HepG2 (cell line): ENCODE results near the gene NPPC. TPM values are rescaled to one million over a fixed set of nuclear protein-coding genes. Genes with fewer than 3 reads are reported as not detected.

Source experiments
- AKAP8 ChIP-seq: sonication (generic); formaldehyde crosslinking; IDR thresholded peaks from 2 replicates; pipeline ENCODE4 v1.5.1; 2020; ENCODE audit warnings: mild to moderate bottlenecking, missing genetic modification reagents
- GZF1 ChIP-seq: sonication (generic); formaldehyde crosslinking; IDR thresholded peaks from 2 replicates; pipeline ENCODE4 v1.5.1; 2020; ENCODE audit warnings: mild to moderate bottlenecking, missing genetic modification reagents
- MIER2 ChIP-seq: IDR thresholded peaks from 2 replicates; pipeline ENCODE4 v1.6.1; 2016; ENCODE audit warnings: missing biosample characterization, missing genetic modification reagents
- MYNN ChIP-seq: sonication (generic); formaldehyde crosslinking; IDR thresholded peaks from 2 replicates; pipeline ENCODE4 v1.4.0; 2020; ENCODE audit warnings: mild to moderate bottlenecking, low read depth, missing genetic modification reagents
- NONO ChIP-seq, 2 experiments: fragments of 450-650 bp in 1 of 2; sonication (generic) in 1 of 2; formaldehyde crosslinking in 1 of 2; IDR thresholded peaks in 1 of 2; conservative IDR thresholded peaks in 1 of 2; 2 replicates each; pipeline versions ENCODE4 v1.6.1 to v1.8.0; 2017 to 2022; ENCODE audit warnings: mild to moderate bottlenecking in 1 of 2, missing genetic modification reagents in 1 of 2, moderate library complexity in 1 of 2
- PCBP1 ChIP-seq: fragments of 200-400 bp; formaldehyde crosslinking; IDR thresholded peaks from 2 replicates; pipeline ENCODE4 v1.6.1; 2017; ENCODE audit warnings: mild to moderate bottlenecking, low read depth, low read length, borderline replicate concordance
- XRCC5 ChIP-seq: fragments of 200-400 bp; formaldehyde crosslinking; optimal IDR thresholded peaks from 2 replicates; pipeline ENCODE3; 2017; ENCODE audit warnings: mild to moderate bottlenecking, low read length
- ZFP62 ChIP-seq: sonication (generic); formaldehyde crosslinking; IDR thresholded peaks from 2 replicates; pipeline ENCODE4 v1.4.0; 2020; ENCODE audit warnings: missing genetic modification reagents
- ZNF256 ChIP-seq: sonication (generic); formaldehyde crosslinking; conservative IDR thresholded peaks from 2 replicates; pipeline ENCODE4 v1.4.0; 2020; ENCODE audit warnings: missing genetic modification reagents
- ZNF558 ChIP-seq: sonication (generic); formaldehyde crosslinking; IDR thresholded peaks from 2 replicates; pipeline ENCODE4 v1.9.0; 2022; ENCODE audit warnings: mild to moderate bottlenecking, missing genetic modification reagents, borderline replicate concordance
- ZNF841 ChIP-seq: sonication (generic); formaldehyde crosslinking; IDR thresholded peaks from 2 replicates; pipeline ENCODE4 v1.8.1; 2023; ENCODE audit warnings: missing genetic modification reagents, borderline replicate concordance
- polyA plus RNA-seq, 8 experiments: library from polyadenylated mRNA; depleted of rRNA in 3 of 8; stranded (reverse) in 7 of 8; unstranded in 1 of 8; fragments of >200 nt; fragmentation: Illumina TruSeq in 4 of 8; extraction: Trizol in 4 of 8; gene quantifications; 2 replicates each; pipeline versions ENCODE4 v1.2.1 to v1.2.3, GENCODE V29; 2011 to 2016; ENCODE audit warnings: low read depth in 4 of 8, missing spikeins in 1 of 8, mixed read lengths in 1 of 8; ENCODE audit not compliant: insufficient read depth in 1 of 8
- total RNA-seq, 5 experiments: library from RNA; depleted of rRNA; stranded (reverse); fragments of >200 nt; fragmentation: Illumina TruSeq; extraction: Trizol; gene quantifications; 2 replicates each; pipeline ENCODE4 v1.2.3, GENCODE V29; 2016; ENCODE audit warnings: low read depth in 1 of 5
- TF ChIP-seq, protein P1 (sequence below): sonication (generic); formaldehyde crosslinking; IDR thresholded peaks from 2 replicates; pipeline ENCODE4 v1.5.0; 2020; ENCODE audit warnings: mild to moderate bottlenecking, missing genetic modification reagents, borderline replicate concordance
- TF ChIP-seq, protein P2 (sequence below): sonication (generic); formaldehyde crosslinking; IDR thresholded peaks from 2 replicates; pipeline ENCODE4 v1.4.0; 2020; ENCODE audit warnings: mild to moderate bottlenecking, missing genetic modification reagents, borderline replicate concordance
- TF ChIP-seq, protein P3 (sequence below): sonication (generic); formaldehyde crosslinking; IDR thresholded peaks from 2 replicates; pipeline ENCODE4 v1.5.0; 2020; ENCODE audit warnings: mild to moderate bottlenecking, missing genetic modification reagents, borderline replicate concordance

Gene NPPC
- total and polyA plus RNA-seq, 2 of the 13 experiments (the other 11 are each of a cell fraction or from before 2014, with no cell fraction given): 0.11 TPM; not detected in 1

DNA sequence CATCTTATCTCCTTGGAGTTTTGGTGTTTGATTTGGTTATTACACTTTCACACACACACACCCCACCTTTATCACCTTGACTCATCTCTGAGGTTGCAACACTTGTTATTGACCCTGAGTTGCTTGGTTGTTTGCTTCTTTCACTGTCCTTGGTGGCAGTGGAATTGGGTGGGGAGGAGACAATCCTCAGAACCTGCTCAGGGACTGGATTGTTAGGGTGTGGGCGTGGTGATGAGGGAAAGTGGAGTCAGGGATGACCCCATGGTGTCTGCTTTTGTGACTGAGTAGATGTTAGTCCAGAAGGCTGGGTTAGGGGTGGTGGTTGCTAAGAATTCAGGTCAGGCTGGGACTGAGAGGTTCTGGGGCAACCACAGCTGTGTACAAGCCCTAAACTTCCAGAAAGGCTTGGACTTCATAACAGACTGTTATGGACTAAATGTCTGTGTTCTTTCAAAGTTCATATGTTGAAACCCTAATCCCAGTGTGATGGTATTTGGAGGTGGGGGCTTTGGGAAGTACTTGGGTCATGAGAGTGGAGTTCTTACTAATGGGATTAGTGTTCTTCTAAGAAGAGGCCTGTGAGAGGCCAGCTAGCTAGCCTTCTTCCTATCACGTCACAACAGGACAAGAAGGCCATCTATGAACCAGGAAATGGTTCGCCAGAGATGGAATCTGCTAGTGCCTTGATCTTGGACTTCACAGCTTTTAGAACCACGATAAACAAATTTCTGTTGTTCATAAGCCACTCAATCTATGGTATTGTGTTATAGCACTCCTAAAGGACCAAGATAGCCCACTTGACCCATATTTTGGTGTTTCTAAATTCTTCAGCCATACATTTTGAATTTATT lies 31.9 kb upstream of the NPPC start (continued):
- TF ChIP-seq, protein P1, sequence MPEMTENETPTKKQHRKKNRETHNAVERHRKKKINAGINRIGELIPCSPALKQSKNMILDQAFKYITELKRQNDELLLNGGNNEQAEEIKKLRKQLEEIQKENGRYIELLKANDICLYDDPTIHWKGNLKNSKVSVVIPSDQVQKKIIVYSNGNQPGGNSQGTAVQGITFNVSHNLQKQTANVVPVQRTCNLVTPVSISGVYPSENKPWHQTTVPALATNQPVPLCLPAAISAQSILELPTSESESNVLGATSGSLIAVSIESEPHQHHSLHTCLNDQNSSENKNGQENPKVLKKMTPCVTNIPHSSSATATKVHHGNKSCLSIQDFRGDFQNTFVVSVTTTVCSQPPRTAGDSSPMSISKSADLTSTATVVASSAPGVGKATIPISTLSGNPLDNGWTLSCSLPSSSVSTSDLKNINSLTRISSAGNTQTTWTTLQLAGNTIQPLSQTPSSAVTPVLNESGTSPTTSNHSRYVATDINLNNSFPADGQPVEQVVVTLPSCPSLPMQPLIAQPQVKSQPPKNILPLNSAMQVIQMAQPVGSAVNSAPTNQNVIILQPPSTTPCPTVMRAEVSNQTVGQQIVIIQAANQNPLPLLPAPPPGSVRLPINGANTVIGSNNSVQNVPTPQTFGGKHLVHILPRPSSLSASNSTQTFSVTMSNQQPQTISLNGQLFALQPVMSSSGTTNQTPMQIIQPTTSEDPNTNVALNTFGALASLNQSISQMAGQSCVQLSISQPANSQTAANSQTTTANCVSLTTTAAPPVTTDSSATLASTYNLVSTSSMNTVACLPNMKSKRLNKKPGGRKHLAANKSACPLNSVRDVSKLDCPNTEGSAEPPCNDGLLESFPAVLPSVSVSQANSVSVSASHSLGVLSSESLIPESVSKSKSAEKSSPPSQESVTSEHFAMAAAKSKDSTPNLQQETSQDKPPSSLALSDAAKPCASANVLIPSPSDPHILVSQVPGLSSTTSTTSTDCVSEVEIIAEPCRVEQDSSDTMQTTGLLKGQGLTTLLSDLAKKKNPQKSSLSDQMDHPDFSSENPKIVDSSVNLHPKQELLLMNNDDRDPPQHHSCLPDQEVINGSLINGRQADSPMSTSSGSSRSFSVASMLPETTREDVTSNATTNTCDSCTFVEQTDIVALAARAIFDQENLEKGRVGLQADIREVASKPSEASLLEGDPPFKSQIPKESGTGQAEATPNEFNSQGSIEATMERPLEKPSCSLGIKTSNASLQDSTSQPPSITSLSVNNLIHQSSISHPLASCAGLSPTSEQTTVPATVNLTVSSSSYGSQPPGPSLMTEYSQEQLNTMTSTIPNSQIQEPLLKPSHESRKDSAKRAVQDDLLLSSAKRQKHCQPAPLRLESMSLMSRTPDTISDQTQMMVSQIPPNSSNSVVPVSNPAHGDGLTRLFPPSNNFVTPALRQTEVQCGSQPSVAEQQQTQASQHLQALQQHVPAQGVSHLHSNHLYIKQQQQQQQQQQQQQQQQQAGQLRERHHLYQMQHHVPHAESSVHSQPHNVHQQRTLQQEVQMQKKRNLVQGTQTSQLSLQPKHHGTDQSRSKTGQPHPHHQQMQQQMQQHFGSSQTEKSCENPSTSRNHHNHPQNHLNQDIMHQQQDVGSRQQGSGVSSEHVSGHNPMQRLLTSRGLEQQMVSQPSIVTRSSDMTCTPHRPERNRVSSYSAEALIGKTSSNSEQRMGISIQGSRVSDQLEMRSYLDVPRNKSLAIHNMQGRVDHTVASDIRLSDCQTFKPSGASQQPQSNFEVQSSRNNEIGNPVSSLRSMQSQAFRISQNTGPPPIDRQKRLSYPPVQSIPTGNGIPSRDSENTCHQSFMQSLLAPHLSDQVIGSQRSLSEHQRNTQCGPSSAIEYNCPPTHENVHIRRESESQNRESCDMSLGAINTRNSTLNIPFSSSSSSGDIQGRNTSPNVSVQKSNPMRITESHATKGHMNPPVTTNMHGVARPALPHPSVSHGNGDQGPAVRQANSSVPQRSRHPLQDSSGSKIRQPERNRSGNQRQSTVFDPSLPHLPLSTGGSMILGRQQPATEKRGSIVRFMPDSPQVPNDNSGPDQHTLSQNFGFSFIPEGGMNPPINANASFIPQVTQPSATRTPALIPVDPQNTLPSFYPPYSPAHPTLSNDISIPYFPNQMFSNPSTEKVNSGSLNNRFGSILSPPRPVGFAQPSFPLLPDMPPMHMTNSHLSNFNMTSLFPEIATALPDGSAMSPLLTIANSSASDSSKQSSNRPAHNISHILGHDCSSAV (CRISPR knock-in tag): no peak
- TF ChIP-seq AKAP8 (CRISPR knock-in tag): no peak
- TF ChIP-seq, protein P2, sequence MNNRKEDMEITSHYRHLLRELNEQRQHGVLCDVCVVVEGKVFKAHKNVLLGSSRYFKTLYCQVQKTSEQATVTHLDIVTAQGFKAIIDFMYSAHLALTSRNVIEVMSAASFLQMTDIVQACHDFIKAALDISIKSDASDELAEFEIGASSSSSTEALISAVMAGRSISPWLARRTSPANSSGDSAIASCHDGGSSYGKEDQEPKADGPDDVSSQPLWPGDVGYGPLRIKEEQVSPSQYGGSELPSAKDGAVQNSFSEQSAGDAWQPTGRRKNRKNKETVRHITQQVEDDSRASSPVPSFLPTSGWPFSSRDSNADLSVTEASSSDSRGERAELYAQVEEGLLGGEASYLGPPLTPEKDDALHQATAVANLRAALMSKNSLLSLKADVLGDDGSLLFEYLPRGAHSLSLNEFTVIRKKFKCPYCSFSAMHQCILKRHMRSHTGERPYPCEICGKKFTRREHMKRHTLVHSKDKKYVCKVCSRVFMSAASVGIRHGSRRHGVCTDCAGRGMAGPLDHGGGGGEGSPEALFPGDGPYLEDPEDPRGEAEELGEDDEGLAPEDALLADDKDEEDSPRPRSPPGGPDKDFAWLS: no peak
- TF ChIP-seq MIER2: no peak
- TF ChIP-seq GZF1: no peak
- no peak for TF ChIP-seq ZFP62
- no peak for TF ChIP-seq ZNF256 (CRISPR knock-in tag)
- no peak for TF ChIP-seq PCBP1
- no peak for TF ChIP-seq XRCC5
- no peak for TF ChIP-seq ZNF558 (CRISPR knock-in tag)
- no peak for TF ChIP-seq MYNN (CRISPR knock-in tag)
- no peak for TF ChIP-seq NONO (IDR thresholded peaks at IDR 0.05)
- TF ChIP-seq NONO (CRISPR knock-in tag; conservative IDR thresholded peaks at IDR 0.05): no peak
- no peak for TF ChIP-seq ZNF841 (CRISPR knock-in tag)
- TF ChIP-seq, protein P3, sequence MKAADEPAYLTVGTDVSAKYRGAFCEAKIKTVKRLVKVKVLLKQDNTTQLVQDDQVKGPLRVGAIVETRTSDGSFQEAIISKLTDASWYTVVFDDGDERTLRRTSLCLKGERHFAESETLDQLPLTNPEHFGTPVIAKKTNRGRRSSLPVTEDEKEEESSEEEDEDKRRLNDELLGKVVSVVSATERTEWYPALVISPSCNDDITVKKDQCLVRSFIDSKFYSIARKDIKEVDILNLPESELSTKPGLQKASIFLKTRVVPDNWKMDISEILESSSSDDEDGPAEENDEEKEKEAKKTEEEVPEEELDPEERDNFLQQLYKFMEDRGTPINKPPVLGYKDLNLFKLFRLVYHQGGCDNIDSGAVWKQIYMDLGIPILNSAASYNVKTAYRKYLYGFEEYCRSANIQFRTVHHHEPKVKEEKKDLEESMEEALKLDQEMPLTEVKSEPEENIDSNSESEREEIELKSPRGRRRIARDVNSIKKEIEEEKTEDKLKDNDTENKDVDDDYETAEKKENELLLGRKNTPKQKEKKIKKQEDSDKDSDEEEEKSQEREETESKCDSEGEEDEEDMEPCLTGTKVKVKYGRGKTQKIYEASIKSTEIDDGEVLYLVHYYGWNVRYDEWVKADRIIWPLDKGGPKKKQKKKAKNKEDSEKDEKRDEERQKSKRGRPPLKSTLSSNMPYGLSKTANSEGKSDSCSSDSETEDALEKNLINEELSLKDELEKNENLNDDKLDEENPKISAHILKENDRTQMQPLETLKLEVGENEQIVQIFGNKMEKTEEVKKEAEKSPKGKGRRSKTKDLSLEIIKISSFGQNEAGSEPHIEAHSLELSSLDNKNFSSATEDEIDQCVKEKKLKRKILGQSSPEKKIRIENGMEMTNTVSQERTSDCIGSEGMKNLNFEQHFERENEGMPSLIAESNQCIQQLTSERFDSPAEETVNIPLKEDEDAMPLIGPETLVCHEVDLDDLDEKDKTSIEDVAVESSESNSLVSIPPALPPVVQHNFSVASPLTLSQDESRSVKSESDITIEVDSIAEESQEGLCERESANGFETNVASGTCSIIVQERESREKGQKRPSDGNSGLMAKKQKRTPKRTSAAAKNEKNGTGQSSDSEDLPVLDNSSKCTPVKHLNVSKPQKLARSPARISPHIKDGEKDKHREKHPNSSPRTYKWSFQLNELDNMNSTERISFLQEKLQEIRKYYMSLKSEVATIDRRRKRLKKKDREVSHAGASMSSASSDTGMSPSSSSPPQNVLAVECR (CRISPR knock-in tag): no peak; the same call in 1 of the 2 replicates
